HepG2 (cell line): Measurements from ENCODE around the gene DDN. TPM values are rescaled to one million over a fixed set of nuclear protein-coding genes. Genes with fewer than 3 reads are reported as not detected.

Experiments used
- ATAC-seq: fragments of 200-7000 bp; cut with Tn5 transposase; 3 replicates; pipeline ENCODE4 v1.9.1; 2020; ENCODE audit warnings: mild to moderate bottlenecking, moderate library complexity
- BruUV-seq: library from RNA; stranded (reverse); fragments of 400-500 nt; replicated peaks from 2 replicates; lab custom pipeline; 2021; lab: Mats Ljungman, UMichigan
- CTCF ChIA-PET: fragments of 300-600 bp; formaldehyde crosslinking; extraction: SDS; loops from one replicate; lab custom pipeline; 2021; ENCODE audit warnings: low total read pairs, inconsistent platforms, low intra/inter-chr PET ratio; lab: Yijun Ruan, JAX
- POLR2A ChIA-PET: fragments of 350-600 bp; sonication (Branson Sonifier 250); formaldehyde crosslinking; loops from one replicate; lab custom pipeline; 2020; ENCODE audit warnings: antibody characterized with exemption, inconsistent platforms; lab: Yijun Ruan, JAX
- DNase-seq: peaks from one replicate; pipeline ENCODE4 v3.0.0-alpha.2; 2015; ENCODE audit warnings: low spot score
- FAIRE-seq: peaks from 3 replicates; lab custom pipeline; 2011; peaks lifted over from hg19 to GRCh38; lab: Jason Lieb, UNC
- H2AFZ ChIP-seq: one replicate; pipeline ENCODE4 v1.6.1; 2011; ENCODE audit warnings: low read length, inconsistent platforms
- H3K27ac ChIP-seq: fragments of 300-600 bp; 3 replicates; pipeline ENCODE4 v1.8.0; 2011; ENCODE audit warnings: mixed run types, mild to moderate bottlenecking, mixed read lengths, low read length, inconsistent platforms; ENCODE audit not compliant: insufficient read depth; ENCODE audit errors: extremely low read length
- H3K27me3 ChIP-seq, 2 experiments: fragments of 200-600 bp in 1 of 2; 2 replicates in 1 of 2; 3 replicates in 1 of 2; pipeline versions ENCODE4 v1.6.0 to v1.8.0; 2011; ENCODE audit warnings: low read length in 2 of 2, mild to moderate bottlenecking in 2 of 2, moderate library complexity in 2 of 2, inconsistent platforms in 1 of 2; ENCODE audit not compliant: insufficient read depth in 2 of 2, control insufficient read depth in 1 of 2
- H3K36me3 ChIP-seq, 2 experiments: fragments of 200-600 bp in 1 of 2; replicated peaks in 1 of 2; 2 replicates in 1 of 2; 3 replicates in 1 of 2; pipeline versions ENCODE4 v1.5.1 to v1.8.0; 2011; ENCODE audit warnings: low read length in 2 of 2, inconsistent platforms in 1 of 2; ENCODE audit not compliant: insufficient read depth in 2 of 2, control insufficient read depth in 1 of 2
- H3K4me1 ChIP-seq: 2 replicates; pipeline ENCODE4 v1.5.1; 2012; ENCODE audit warnings: low read length, inconsistent platforms; ENCODE audit not compliant: insufficient read depth
- H3K4me2 ChIP-seq: 2 replicates; pipeline ENCODE4 v1.6.0; 2011; ENCODE audit warnings: low read depth, low read length, inconsistent platforms
- H3K4me3 ChIP-seq, 3 experiments: fragments of 200-600 bp in 1 of 3; sonication (generic), shearing (Covaris generic) in 1 of 3; replicated peaks in 1 of 3; 2 replicates each; pipeline ENCODE4 v1.5.1; 2011 to 2016; ENCODE audit warnings: low read length in 3 of 3, inconsistent platforms in 2 of 3, low read depth in 2 of 3, mild to moderate bottlenecking in 2 of 3, control low read depth in 1 of 3, mixed read lengths in 1 of 3; ENCODE audit not compliant: insufficient read depth in 1 of 3
- H3K79me2 ChIP-seq: one replicate; pipeline ENCODE4 v1.6.1; 2011; ENCODE audit warnings: low read length, inconsistent platforms; ENCODE audit not compliant: insufficient read depth
- H3K9ac ChIP-seq: 2 replicates; pipeline ENCODE4 v1.6.0; 2011; ENCODE audit warnings: mild to moderate bottlenecking, low read depth, low read length, inconsistent platforms; ENCODE audit not compliant: insufficient read depth
- H3K9me3 ChIP-seq: 2 replicates; pipeline ENCODE4 v1.5.1; 2012; ENCODE audit warnings: mild to moderate bottlenecking, low read length
- H4K20me1 ChIP-seq: 2 replicates; pipeline ENCODE4 v1.6.0; 2011; ENCODE audit warnings: inconsistent platforms, mild to moderate bottlenecking, low read length, moderate library complexity; ENCODE audit not compliant: insufficient read depth
- NFYC ChIP-seq: IDR thresholded peaks from 2 replicates; pipeline ENCODE4 v1.6.1; 2016; ENCODE audit warnings: missing genetic modification reagents, missing compliant biosample characterization
- PBX3 ChIP-seq: sonication (generic); formaldehyde crosslinking; IDR thresholded peaks from 2 replicates; pipeline ENCODE4 v1.8.1; 2023; ENCODE audit warnings: missing genetic modification reagents, inconsistent platforms, borderline replicate concordance
- POGK ChIP-seq: sonication (generic); formaldehyde crosslinking; conservative IDR thresholded peaks from 2 replicates; pipeline ENCODE4 v1.8.0; 2022; ENCODE audit warnings: mild to moderate bottlenecking, moderate library complexity, missing genetic modification reagents
- SOX6 ChIP-seq, 2 experiments: fragments of 450-650 bp in 1 of 2; sonication (generic) in 1 of 2; formaldehyde crosslinking in 1 of 2; IDR thresholded peaks; 2 replicates each; pipeline versions ENCODE4 v1.4.0 to v1.6.1; 2017 to 2020; ENCODE audit warnings: antibody characterized with exemption in 1 of 2, mild to moderate bottlenecking in 1 of 2, missing genetic modification reagents in 1 of 2
- SP4 ChIP-seq: sonication (generic); formaldehyde crosslinking; IDR thresholded peaks from 2 replicates; pipeline ENCODE4 v1.8.1; 2023; ENCODE audit warnings: mild to moderate bottlenecking, missing genetic modification reagents
- TCF7L2 ChIP-seq: IDR thresholded peaks from 2 replicates; pipeline ENCODE4 v1.6.1; 2011; ENCODE audit warnings: mild to moderate bottlenecking, low read depth, low read length, moderate library complexity
- ZBTB42 ChIP-seq: sonication (generic); formaldehyde crosslinking; IDR thresholded peaks from 2 replicates; pipeline ENCODE4 v1.5.0; 2020; ENCODE audit warnings: mild to moderate bottlenecking, missing genetic modification reagents
- ZNF235 ChIP-seq: sonication (generic); formaldehyde crosslinking; IDR thresholded peaks from 2 replicates; pipeline ENCODE4 v1.8.1; 2023; ENCODE audit warnings: mild to moderate bottlenecking, missing genetic modification reagents, borderline replicate concordance
- ZNF292 ChIP-seq: sonication (generic); formaldehyde crosslinking; IDR thresholded peaks from 2 replicates; pipeline ENCODE4 v1.8.1; 2022; ENCODE audit warnings: mild to moderate bottlenecking, low read depth, missing genetic modification reagents, borderline replicate concordance
- ZNF383 ChIP-seq: sonication (generic); formaldehyde crosslinking; IDR thresholded peaks from 2 replicates; pipeline ENCODE4 v1.4.0; 2020; ENCODE audit warnings: missing genetic modification reagents, mild to moderate bottlenecking, borderline replicate concordance
- ZNF747 ChIP-seq: sonication (generic); formaldehyde crosslinking; IDR thresholded peaks from 2 replicates; pipeline ENCODE4 v1.8.1; 2023; ENCODE audit warnings: missing genetic modification reagents, mild to moderate bottlenecking, borderline replicate concordance
- WGBS: methylation state at CpG from one replicate; pipeline ENCODE4 v1.1.6; 2017; ENCODE audit warnings: low lambda C conversion rate; 5-methylcytosine and 5-hydroxymethylcytosine counted together
- in situ Hi-C: cut with HindIII; loops from 2 replicates; pipeline ENCODE4 v1.10.0; 2017; ENCODE audit warnings: low pct_unique_long_range_greater_than_20kb; ENCODE audit not compliant: extremely low pct_ligation_motif_present
- intact Hi-C: fragments of 100-400 bp; cut with micrococcal nuclease; formaldehyde crosslinking; loops from one replicate; pipeline ENCODE4 v1.10.0; 2022; ENCODE audit not compliant: unreplicated experiment
- polyA plus RNA-seq, 8 experiments: library from polyadenylated mRNA; depleted of rRNA in 3 of 8; stranded (reverse) in 7 of 8; unstranded in 1 of 8; fragments of >200 nt; fragmentation: Illumina TruSeq in 4 of 8; extraction: Trizol in 4 of 8; gene quantifications; 2 replicates each; pipeline versions ENCODE4 v1.2.1 to v1.2.3, GENCODE V29; 2011 to 2016; ENCODE audit warnings: low read depth in 4 of 8, missing spikeins in 1 of 8, mixed read lengths in 1 of 8; ENCODE audit not compliant: insufficient read depth in 1 of 8
- total RNA-seq, 5 experiments: library from RNA; depleted of rRNA; stranded (reverse); fragments of >200 nt; fragmentation: Illumina TruSeq; extraction: Trizol; gene quantifications; 2 replicates each; pipeline ENCODE4 v1.2.3, GENCODE V29; 2016; ENCODE audit warnings: low read depth in 1 of 5
- TF ChIP-seq, protein P1 (sequence below): sonication (generic); formaldehyde crosslinking; IDR thresholded peaks from 2 replicates; pipeline ENCODE4 v1.5.0; 2020; ENCODE audit warnings: missing genetic modification reagents
- TF ChIP-seq, protein P2 (sequence below): IDR thresholded peaks from 2 replicates; pipeline ENCODE4 v1.6.1; 2016; ENCODE audit warnings: missing compliant biosample characterization, missing genetic modification reagents, borderline replicate concordance
- TF ChIP-seq, protein P3 (sequence below): sonication (generic); formaldehyde crosslinking; IDR thresholded peaks from 2 replicates; pipeline ENCODE4 v1.4.0; 2020; ENCODE audit warnings: missing genetic modification reagents, borderline replicate concordance

The DDN gene
- total and polyA plus RNA-seq, 2 of the 13 experiments (the other 11 are each of a cell fraction or from before 2014, with no cell fraction given) = 0.24 to 0.53 TPM

- TF ChIP-seq, protein P1, sequence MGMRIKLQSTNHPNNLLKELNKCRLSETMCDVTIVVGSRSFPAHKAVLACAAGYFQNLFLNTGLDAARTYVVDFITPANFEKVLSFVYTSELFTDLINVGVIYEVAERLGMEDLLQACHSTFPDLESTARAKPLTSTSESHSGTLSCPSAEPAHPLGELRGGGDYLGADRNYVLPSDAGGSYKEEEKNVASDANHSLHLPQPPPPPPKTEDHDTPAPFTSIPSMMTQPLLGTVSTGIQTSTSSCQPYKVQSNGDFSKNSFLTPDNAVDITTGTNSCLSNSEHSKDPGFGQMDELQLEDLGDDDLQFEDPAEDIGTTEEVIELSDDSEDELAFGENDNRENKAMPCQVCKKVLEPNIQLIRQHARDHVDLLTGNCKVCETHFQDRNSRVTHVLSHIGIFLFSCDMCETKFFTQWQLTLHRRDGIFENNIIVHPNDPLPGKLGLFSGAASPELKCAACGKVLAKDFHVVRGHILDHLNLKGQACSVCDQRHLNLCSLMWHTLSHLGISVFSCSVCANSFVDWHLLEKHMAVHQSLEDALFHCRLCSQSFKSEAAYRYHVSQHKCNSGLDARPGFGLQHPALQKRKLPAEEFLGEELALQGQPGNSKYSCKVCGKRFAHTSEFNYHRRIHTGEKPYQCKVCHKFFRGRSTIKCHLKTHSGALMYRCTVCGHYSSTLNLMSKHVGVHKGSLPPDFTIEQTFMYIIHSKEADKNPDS = no peak
- no peak for TF ChIP-seq ZNF292 (CRISPR knock-in tag)
- TF ChIP-seq TCF7L2 = no peak
- no peak for TF ChIP-seq SOX6 (IDR thresholded peaks at IDR 0.05)
- no peak for TF ChIP-seq SOX6 (CRISPR knock-in tag; IDR thresholded peaks at IDR 0.05)
Measured at GRCh38 chr12:49025463-49025862, 26.3 kb upstream of the DDN start (continued).

GRCh38 chr12:49024543-49024942 lies 25.4 kb upstream of the DDN start:
- intact Hi-C loops (no loop called here), in situ Hi-C loops (no loop called here)
- no peaks in the 10 kb centered on the region for H3K79me2 ChIP-seq
- H3K4me1 ChIP-seq = peaks cover 4% of the 10 kb centered on the region
- ChIA-PET POLR2A (interaction anchor here (1.4 kb wide), 1 partner anchor 13 kb away, joined by 3 read pairs; no protein-coding TSS in a partner anchor), CTCF (no interaction called here)
- H3K9me3 ChIP-seq = no peaks in the 10 kb centered on the region
- no TSS peak for BruUV-seq
- no peak overlapping the region for H3K4me3 ChIP-seq
- WGBS = 97% methylated on average over 12 of the region's 12 CpGs
- no peaks in the 10 kb centered on the region for H3K27me3 ChIP-seq
- no peak overlapping the region for H3K9ac ChIP-seq
- DNase-seq (no peak), FAIRE-seq (no peak), ATAC-seq (no peak)
- H2AFZ ChIP-seq = no peak overlapping the region
- peaks cover 39 to 69% of the 10 kb centered on the region in 2 experiments for H3K36me3 ChIP-seq
- no peak overlapping the region for H3K27ac ChIP-seq
- H3K4me2 ChIP-seq = no peak overlapping the region
- H4K20me1 ChIP-seq = no peaks in the 10 kb centered on the region
- TF ChIP-seq, protein P2, sequence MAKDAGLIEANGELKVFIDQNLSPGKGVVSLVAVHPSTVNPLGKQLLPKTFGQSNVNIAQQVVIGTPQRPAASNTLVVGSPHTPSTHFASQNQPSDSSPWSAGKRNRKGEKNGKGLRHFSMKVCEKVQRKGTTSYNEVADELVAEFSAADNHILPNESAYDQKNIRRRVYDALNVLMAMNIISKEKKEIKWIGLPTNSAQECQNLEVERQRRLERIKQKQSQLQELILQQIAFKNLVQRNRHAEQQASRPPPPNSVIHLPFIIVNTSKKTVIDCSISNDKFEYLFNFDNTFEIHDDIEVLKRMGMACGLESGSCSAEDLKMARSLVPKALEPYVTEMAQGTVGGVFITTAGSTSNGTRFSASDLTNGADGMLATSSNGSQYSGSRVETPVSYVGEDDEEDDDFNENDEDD (CRISPR knock-in tag) = no peak
- TF ChIP-seq ZNF383 (CRISPR knock-in tag) (no peak), SP4 (no peak), POGK (CRISPR knock-in tag) (no peak), ZNF747 (CRISPR knock-in tag) (no peak), PBX3 (no peak), ZNF235 (CRISPR knock-in tag) (no peak), NFYC (CRISPR knock-in tag) (no peak), ZBTB42 (no peak)
- TF ChIP-seq, protein P3, sequence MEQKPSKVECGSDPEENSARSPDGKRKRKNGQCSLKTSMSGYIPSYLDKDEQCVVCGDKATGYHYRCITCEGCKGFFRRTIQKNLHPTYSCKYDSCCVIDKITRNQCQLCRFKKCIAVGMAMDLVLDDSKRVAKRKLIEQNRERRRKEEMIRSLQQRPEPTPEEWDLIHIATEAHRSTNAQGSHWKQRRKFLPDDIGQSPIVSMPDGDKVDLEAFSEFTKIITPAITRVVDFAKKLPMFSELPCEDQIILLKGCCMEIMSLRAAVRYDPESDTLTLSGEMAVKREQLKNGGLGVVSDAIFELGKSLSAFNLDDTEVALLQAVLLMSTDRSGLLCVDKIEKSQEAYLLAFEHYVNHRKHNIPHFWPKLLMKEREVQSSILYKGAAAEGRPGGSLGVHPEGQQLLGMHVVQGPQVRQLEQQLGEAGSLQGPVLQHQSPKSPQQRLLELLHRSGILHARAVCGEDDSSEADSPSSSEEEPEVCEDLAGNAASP (CRISPR knock-in tag) = no peak
